GM19324 (cell line): ENCODE measurements around the gene HAVCR2.

Source experiments
- ATAC-seq: cut with Tn5 transposase; IDR thresholded peaks from one replicate; pipeline ENCODE4 v1.9.1; 2021; ENCODE audit warnings: mild to moderate bottlenecking, moderate library complexity; ENCODE audit not compliant: unreplicated experiment, low FRiP score

Gene HAVCR2

GRCh38 chr5:157108976-157109375 lies at the start of gene HAVCR2:
TSS of gene HAVCR2 (minus strand) at chr5:157109044. CDS start at chr5:157108983, 61 bp downstream.
- peak; percentile 76 for ATAC-seq

- no peak for ATAC-seq
Measured at GRCh38 chr5:157157293-157157891, 48.5 kb upstream of the HAVCR2 start.

GRCh38 chr5:157155297-157155696 lies 46.5 kb upstream of the HAVCR2 start:
- ATAC-seq = no peak

- ATAC-seq = no peak
Measured at GRCh38 chr5:157150995-157151394, 42.2 kb upstream of the HAVCR2 start.

- ATAC-seq = no peak
Measured at GRCh38 chr5:157148734-157149615, 40.1 kb upstream of the HAVCR2 start.

- peak; percentile 53 for ATAC-seq
Measured at GRCh38 chr5:157143127-157143971, 34.5 kb upstream of the HAVCR2 start.

- peak; percentile 100 for ATAC-seq
Measured at GRCh38 chr5:157142317-157143126, 33.7 kb upstream of the HAVCR2 start, which contains the start of gene MED7. TSS of gene MED7 (minus strand) at chr5:157142865. CDS start at chr5:157139431, 3,434 bp downstream.

GRCh38 chr5:157137691-157138090 lies 28.8 kb upstream of the HAVCR2 start:
- no peak for ATAC-seq

GRCh38 chr5:157132281-157132612 lies 23.4 kb upstream of the HAVCR2 start:
- no peak for ATAC-seq

GRCh38 chr5:157130925-157131324 lies 22.1 kb upstream of the HAVCR2 start:
- no peak for ATAC-seq

- ATAC-seq = no peak
Measured at GRCh38 chr5:157121709-157122108, 12.9 kb upstream of the HAVCR2 start.

GRCh38 chr5:157120102-157120501 lies 11.3 kb upstream of the HAVCR2 start:
- no peak for ATAC-seq

GRCh38 chr5:157116483-157116954 lies 7.7 kb upstream of the HAVCR2 start:
- peak; percentile 65 for ATAC-seq

GRCh38 chr5:157115502-157115901 lies 6.7 kb upstream of the HAVCR2 start:
- ATAC-seq = no peak

GRCh38 chr5:157115012-157115411 lies 6.2 kb upstream of the HAVCR2 start:
- ATAC-seq = no peak

GRCh38 chr5:157113002-157113401 lies 4.2 kb upstream of the HAVCR2 start:
- ATAC-seq = no peak

GRCh38 chr5:157109744-157110143 lies 900 bp upstream of the HAVCR2 start:
- ATAC-seq = peak; percentile 72

- no peak for ATAC-seq
Measured at GRCh38 chr5:157107508-157107907, 1.3 kb downstream of the HAVCR2 start.

GRCh38 chr5:157106630-157107461 lies 2.0 kb downstream of the HAVCR2 start:
- no peak for ATAC-seq
